Choroid plexus epithelial cell (primary cell): ENCODE measurements around the gene MTSS2.

Experiments
- DNase-seq: peaks from one replicate; pipeline ENCODE4 v3.0.0-alpha.2; 2010; ENCODE audit warnings: low read depth
- H3K4me3 ChIP-seq: 2 replicates; pipeline ENCODE4 v1.5.1; 2011; ENCODE audit warnings: low read depth, mild to moderate bottlenecking, control low read depth, low read length, moderate library complexity
- CTCF ChIP-seq: conservative IDR thresholded peaks from 2 replicates; pipeline ENCODE4 v1.5.1; 2011; ENCODE audit warnings: low read depth, mild to moderate bottlenecking, control low read depth, inconsistent platforms, low read length, moderate library complexity

Gene MTSS2

GRCh38 chr16:70721202-70721963 lies 35.5 kb upstream of the MTSS2 start:
- DNase-seq: no peak
- H3K4me3 ChIP-seq: no peak overlapping the region
- TF ChIP-seq CTCF: no peak

- no peak overlapping the region for H3K4me3 ChIP-seq
- no peak for TF ChIP-seq CTCF
- DNase-seq: no peak
Measured at GRCh38 chr16:70720425-70721201, 34.8 kb upstream of the MTSS2 start.

- no peak for DNase-seq
- no peak overlapping the region for H3K4me3 ChIP-seq
- TF ChIP-seq CTCF: no peak
Measured at GRCh38 chr16:70717065-70717464, 31.2 kb upstream of the MTSS2 start.

- no peak for TF ChIP-seq CTCF
- H3K4me3 ChIP-seq: no peak overlapping the region
- peak; percentile 84 for DNase-seq
Measured at GRCh38 chr16:70715860-70716357, 30.1 kb upstream of the MTSS2 start.

GRCh38 chr16:70715055-70715858 lies 29.4 kb upstream of the MTSS2 start:
- peak; percentile 13 for TF ChIP-seq CTCF
- DNase-seq: peak; percentile 88
- peak overlapping the region; percentile 2 for H3K4me3 ChIP-seq

GRCh38 chr16:70714581-70715054 lies 28.8 kb upstream of the MTSS2 start:
- TF ChIP-seq CTCF: no peak
- no peak overlapping the region for H3K4me3 ChIP-seq
- DNase-seq: no peak
